H9 (cell line): ENCODE data around the gene LMCD1. TPM values are rescaled to one million over a fixed set of nuclear protein-coding genes. Genes with fewer than 3 reads are reported as not detected.

Experiments used
- DNase-seq: peaks from one replicate; pipeline ENCODE4 v3.0.0-alpha.2; 2017
- H2AFZ ChIP-seq: one replicate; pipeline ENCODE4 v1.6.1; 2013; ENCODE audit warnings: mild to moderate bottlenecking, low read length, control low read depth, moderate library complexity
- H2AK5ac ChIP-seq: 2 replicates; pipeline ENCODE4 v1.6.1; 2013; ENCODE audit warnings: low read length, control low read depth, mixed read lengths; ENCODE audit not compliant: insufficient read length
- H2BK120ac ChIP-seq: one replicate; pipeline ENCODE4 v1.6.1; 2013; ENCODE audit warnings: low read depth, mild to moderate bottlenecking, low read length, control low read depth, inconsistent platforms; ENCODE audit not compliant: poor library complexity, severe bottlenecking
- H2BK12ac ChIP-seq: 2 replicates; pipeline ENCODE4 v1.6.1; 2013; ENCODE audit warnings: low read length, control low read depth, mixed read lengths, low read depth; ENCODE audit not compliant: insufficient read length
- H2BK15ac ChIP-seq: 2 replicates; pipeline ENCODE4 v1.6.1; 2013; ENCODE audit warnings: low read depth, low read length, control low read depth
- H2BK20ac ChIP-seq: one replicate; pipeline ENCODE4 v1.6.1; 2013; ENCODE audit warnings: low read depth, mild to moderate bottlenecking, low read length, control low read depth, inconsistent platforms; ENCODE audit not compliant: poor library complexity, severe bottlenecking
- H2BK5ac ChIP-seq: 2 replicates; pipeline ENCODE4 v1.6.1; 2013; ENCODE audit warnings: low read length, control low read depth, mixed read lengths; ENCODE audit not compliant: insufficient read length
- H3K14ac ChIP-seq: 2 replicates; pipeline ENCODE4 v1.6.1; 2013; ENCODE audit warnings: low read length, control low read depth; ENCODE audit not compliant: insufficient read depth
- H3K18ac ChIP-seq: 2 replicates; pipeline ENCODE4 v1.6.1; 2013; ENCODE audit warnings: low read depth, mild to moderate bottlenecking, mixed read lengths, low read length, control low read depth; ENCODE audit not compliant: insufficient read length
- H3K23ac ChIP-seq: 2 replicates; pipeline ENCODE4 v1.6.1; 2013; ENCODE audit warnings: low read length, control low read depth, mixed read lengths, low read depth; ENCODE audit not compliant: insufficient read length
- H3K23me2 ChIP-seq: 2 replicates; pipeline ENCODE4 v1.6.1; 2013; ENCODE audit warnings: low read depth, mild to moderate bottlenecking, mixed read lengths, low read length, control low read depth; ENCODE audit not compliant: insufficient read length, poor library complexity, severe bottlenecking
- H3K27ac ChIP-seq: 2 replicates; pipeline ENCODE4 v1.5.1; 2013; ENCODE audit warnings: low read length, control low read depth, mixed read lengths, low read depth; ENCODE audit not compliant: insufficient read length
- H3K27me3 ChIP-seq: 2 replicates; pipeline ENCODE4 v1.6.1; 2013; ENCODE audit warnings: low read length, control low read depth, inconsistent platforms; ENCODE audit not compliant: insufficient read depth
- H3K4ac ChIP-seq: 2 replicates; pipeline ENCODE4 v1.6.1; 2013; ENCODE audit warnings: low read depth, mild to moderate bottlenecking, control low read depth, inconsistent platforms, low read length, moderate library complexity
- H3K4me1 ChIP-seq: 2 replicates; pipeline ENCODE4 v1.6.1; 2013; ENCODE audit warnings: low read length, control low read depth, inconsistent platforms; ENCODE audit not compliant: insufficient read depth
- H3K4me2 ChIP-seq: 2 replicates; pipeline ENCODE4 v1.6.1; 2013; ENCODE audit warnings: low read length, control low read depth, mixed read lengths; ENCODE audit not compliant: insufficient read length, insufficient read depth
- H3K56ac ChIP-seq: 2 replicates; pipeline ENCODE4 v1.6.1; 2013; ENCODE audit warnings: low read depth, mild to moderate bottlenecking, mixed read lengths, low read length, control low read depth; ENCODE audit not compliant: insufficient read length
- H3K79me1 ChIP-seq: 2 replicates; pipeline ENCODE4 v1.6.1; 2013; ENCODE audit warnings: low read depth, mild to moderate bottlenecking, moderate library complexity, low read length, control low read depth, inconsistent platforms; ENCODE audit not compliant: insufficient read depth, poor library complexity, severe bottlenecking
- H3K79me2 ChIP-seq: 2 replicates; pipeline ENCODE4 v1.6.1; 2013; ENCODE audit warnings: low read length, control low read depth, inconsistent platforms; ENCODE audit not compliant: insufficient read depth
- H3K9ac ChIP-seq: 2 replicates; pipeline ENCODE4 v1.6.1; 2013; ENCODE audit warnings: low read length, control low read depth, mixed read lengths; ENCODE audit not compliant: insufficient read length; ENCODE audit errors: extremely low read depth
- H3K9me3 ChIP-seq: one replicate; pipeline ENCODE4 v1.6.1; 2013; ENCODE audit warnings: low read depth, low read length, inconsistent platforms; ENCODE audit not compliant: control insufficient read depth
- H3T11ph ChIP-seq: one replicate; pipeline ENCODE4 v1.6.1; 2013; ENCODE audit warnings: mild to moderate bottlenecking, low read length, control low read depth, inconsistent platforms
- H4K20me1 ChIP-seq: one replicate; pipeline ENCODE4 v1.6.1; 2013; ENCODE audit not compliant: control insufficient read depth, insufficient read length, insufficient read depth
- H4K5ac ChIP-seq: 2 replicates; pipeline ENCODE4 v1.6.1; 2013; ENCODE audit warnings: low read depth, mild to moderate bottlenecking, mixed read lengths, low read length, control low read depth; ENCODE audit not compliant: insufficient read length
- H4K8ac ChIP-seq: replicated peaks from 2 replicates; pipeline ENCODE4 v1.6.1; 2013; ENCODE audit warnings: low read length, control low read depth, mixed read lengths, low read depth; ENCODE audit not compliant: insufficient read length
- H4K91ac ChIP-seq: 2 replicates; pipeline ENCODE4 v1.6.1; 2013; ENCODE audit warnings: low read depth, mild to moderate bottlenecking, moderate library complexity, mixed read lengths, low read length, control low read depth; ENCODE audit not compliant: insufficient read length
- H3K27ac Mint-ChIP-seq, 3 experiments: 2 replicates in 2 of 3; 3 replicates in 1 of 3; pipeline ENCODE4 v1.8.0; 2020 to 2021; ENCODE audit warnings: mixed read lengths in 3 of 3, mild to moderate bottlenecking in 1 of 3, moderate library complexity in 1 of 3
- H3K27me3 Mint-ChIP-seq: 2 replicates; pipeline ENCODE4 v1.8.0; 2021; ENCODE audit warnings: low read depth, mild to moderate bottlenecking, moderate library complexity, mixed read lengths
- H3K36me3 Mint-ChIP-seq, 3 experiments: 2 replicates in 2 of 3; 3 replicates in 1 of 3; pipeline ENCODE4 v1.8.0; 2020 to 2021; ENCODE audit warnings: low read depth in 3 of 3, mixed read lengths in 3 of 3; ENCODE audit not compliant: insufficient read depth in 1 of 3
- H3K4me1 Mint-ChIP-seq, 2 experiments: 2 replicates each; pipeline ENCODE4 v1.8.0; 2020; ENCODE audit warnings: mixed read lengths in 2 of 2
- H3K4me3 Mint-ChIP-seq, 2 experiments: 2 replicates in 1 of 2; 3 replicates in 1 of 2; pipeline ENCODE4 v1.8.0; 2020 to 2021; ENCODE audit warnings: mild to moderate bottlenecking in 2 of 2, mixed read lengths in 2 of 2, moderate library complexity in 1 of 2
- H3K9me3 Mint-ChIP-seq, 2 experiments: 2 replicates in 1 of 2; 3 replicates in 1 of 2; pipeline ENCODE4 v1.8.0; 2020; ENCODE audit warnings: mild to moderate bottlenecking in 2 of 2, mixed read lengths in 2 of 2, moderate library complexity in 1 of 2
- CTCF ChIP-seq: fragments of 200-600 bp; sonication (generic); conservative IDR thresholded peaks from 3 replicates; pipeline ENCODE4 v1.8.0; 2021; ENCODE audit warnings: antibody characterized with exemption, mild to moderate bottlenecking
- WGBS: extraction: QIAGEN DNeasy Blood & Tissue Kit; methylation state at CpG from one replicate; pipeline ENCODE4 v1.1.7; 2013; ENCODE audit warnings: missing lambda C conversion rate, low lambda C conversion rate, mixed read lengths; ENCODE audit not compliant: insufficient read length; ENCODE audit errors: extremely low coverage; 5-methylcytosine and 5-hydroxymethylcytosine counted together
- total RNA-seq: library from RNA; stranded (reverse); gene quantifications from 2 replicates; pipeline ENCODE4 v1.2.1, GENCODE V29; 2021

The LMCD1 gene
- total RNA-seq, 1 experiment from 2014 or later, result 19.2 TPM

DNA sequence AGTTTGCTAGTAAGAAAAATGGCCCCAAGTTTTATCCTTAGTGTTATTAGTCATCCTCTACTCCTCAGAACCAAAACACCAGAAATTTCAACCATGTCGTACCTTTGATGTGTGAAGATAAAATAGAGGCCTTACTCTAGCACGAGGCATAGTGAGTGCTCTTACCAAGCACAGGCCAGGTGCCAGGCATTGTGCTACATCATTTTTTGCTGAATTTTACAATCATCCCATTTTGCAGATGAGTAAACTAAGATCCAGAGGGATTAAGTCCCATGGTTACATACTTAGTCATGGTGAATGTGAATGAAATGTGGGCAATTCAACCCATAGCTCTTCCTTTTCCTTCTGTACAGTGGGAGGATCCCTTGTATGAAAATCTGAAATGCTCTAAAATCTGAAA, 15.2 kb downstream of the LMCD1 start:
- H3K27ac Mint-ChIP-seq, result no peak overlapping the region
- no peaks in the 10 kb centered on the region for H3K27me3 ChIP-seq
- no peak overlapping the region for H3K27ac ChIP-seq
- H3K4me3 Mint-ChIP-seq, result no peak overlapping the region
- no peaks in the 10 kb centered on the region for H3K9me3 ChIP-seq
- no peak overlapping the region for H3K56ac ChIP-seq
- no peak overlapping the region for H3K4me2 ChIP-seq
- no peak overlapping the region for H2BK120ac ChIP-seq
- H3K23ac ChIP-seq, result no peak overlapping the region
- peaks cover 10 to 33% (median 22%) of the 10 kb centered on the region in 3 experiments; a peak in 6 of 7 replicates for H3K36me3 Mint-ChIP-seq
- H3K4ac ChIP-seq, result no peak overlapping the region
- WGBS, result no CpG with 5 or more reads among the region's 2 CpGs
- H2AK5ac ChIP-seq, result no peak overlapping the region
- H2AFZ ChIP-seq, result no peak overlapping the region
- no peaks in the 10 kb centered on the region for H4K20me1 ChIP-seq
- peaks cover 0 to 3% of the 10 kb centered on the region in 2 experiments; a peak in 2 of 5 replicates for H3K9me3 Mint-ChIP-seq
- no peak overlapping the region for H4K8ac ChIP-seq
- H4K91ac ChIP-seq, result no peak overlapping the region
- no peaks in the 10 kb centered on the region for H3K79me1 ChIP-seq
- no peaks in the 10 kb centered on the region for H3K79me2 ChIP-seq
- H3K4me1 ChIP-seq, result peaks cover 4% of the 10 kb centered on the region; the same call in 1 of the 2 replicates
- no peak overlapping the region for H4K5ac ChIP-seq
- no peak overlapping the region for H3T11ph ChIP-seq
- no peaks in the 10 kb centered on the region for H3K23me2 ChIP-seq
- H3K27me3 Mint-ChIP-seq, result no peaks in the 10 kb centered on the region
- no peak for DNase-seq
- no peak overlapping the region for H2BK12ac ChIP-seq
- H2BK15ac ChIP-seq, result no peak overlapping the region
- no peak overlapping the region for H3K18ac ChIP-seq
- H2BK5ac ChIP-seq, result no peak overlapping the region
- no peak overlapping the region for H3K14ac ChIP-seq
- no peak overlapping the region for H2BK20ac ChIP-seq
- TF ChIP-seq CTCF, result no peak
- H3K4me1 Mint-ChIP-seq, result peaks cover 33 to 34% of the 10 kb centered on the region in 2 experiments
- no peak overlapping the region for H3K9ac ChIP-seq
